ENCODE results near the gene MAP7. TPM values are rescaled to one million over a fixed set of nuclear protein-coding genes. Genes with fewer than 3 reads are reported as not detected.

MAP7 gene
- total RNA-seq, 4 donors from 2014 or later: 0.29 to 6.8 (median 1.1) TPM

DNA sequence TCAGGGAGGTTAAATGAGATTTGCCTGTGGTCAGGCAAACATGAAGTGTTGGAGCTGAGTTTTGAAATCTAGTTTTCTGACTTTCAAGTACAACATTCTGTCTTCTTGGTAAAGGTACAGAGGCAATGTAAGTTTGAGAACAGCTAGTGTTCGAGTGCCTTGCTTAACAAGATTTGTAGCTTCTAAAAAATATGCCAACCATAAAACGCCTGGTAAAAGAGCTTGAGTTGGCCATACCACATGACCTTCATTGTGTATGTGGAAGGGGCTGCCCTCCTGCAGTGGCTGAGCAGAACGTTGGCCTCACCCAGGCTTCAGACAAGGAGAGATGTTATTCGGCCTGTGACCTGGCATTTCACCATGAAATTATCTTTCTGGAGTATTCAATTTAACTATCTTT is 86.5 kb downstream of the MAP7 start:
- no peaks in the 10 kb centered on the region for H3K36me3 ChIP-seq
- H3K27me3 ChIP-seq: no peaks in the 10 kb centered on the region
- no peak overlapping the region for H3K4me3 ChIP-seq
- TF ChIP-seq POLR2A (IDR thresholded peaks at IDR 0.05): no peak
- TF ChIP-seq, protein P1, sequence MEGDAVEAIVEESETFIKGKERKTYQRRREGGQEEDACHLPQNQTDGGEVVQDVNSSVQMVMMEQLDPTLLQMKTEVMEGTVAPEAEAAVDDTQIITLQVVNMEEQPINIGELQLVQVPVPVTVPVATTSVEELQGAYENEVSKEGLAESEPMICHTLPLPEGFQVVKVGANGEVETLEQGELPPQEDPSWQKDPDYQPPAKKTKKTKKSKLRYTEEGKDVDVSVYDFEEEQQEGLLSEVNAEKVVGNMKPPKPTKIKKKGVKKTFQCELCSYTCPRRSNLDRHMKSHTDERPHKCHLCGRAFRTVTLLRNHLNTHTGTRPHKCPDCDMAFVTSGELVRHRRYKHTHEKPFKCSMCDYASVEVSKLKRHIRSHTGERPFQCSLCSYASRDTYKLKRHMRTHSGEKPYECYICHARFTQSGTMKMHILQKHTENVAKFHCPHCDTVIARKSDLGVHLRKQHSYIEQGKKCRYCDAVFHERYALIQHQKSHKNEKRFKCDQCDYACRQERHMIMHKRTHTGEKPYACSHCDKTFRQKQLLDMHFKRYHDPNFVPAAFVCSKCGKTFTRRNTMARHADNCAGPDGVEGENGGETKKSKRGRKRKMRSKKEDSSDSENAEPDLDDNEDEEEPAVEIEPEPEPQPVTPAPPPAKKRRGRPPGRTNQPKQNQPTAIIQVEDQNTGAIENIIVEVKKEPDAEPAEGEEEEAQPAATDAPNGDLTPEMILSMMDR (IDR thresholded peaks at IDR 0.05): no peak
- no peak for DNase-seq
- no peaks in the 10 kb centered on the region for H3K9me3 ChIP-seq
- H3K27ac ChIP-seq: no peak overlapping the region
- no peaks in the 10 kb centered on the region for H3K4me1 ChIP-seq
- intact Hi-C loops (cut with DNase I; ENCODE audit: low total_unique reads): no loop called here

DNA sequence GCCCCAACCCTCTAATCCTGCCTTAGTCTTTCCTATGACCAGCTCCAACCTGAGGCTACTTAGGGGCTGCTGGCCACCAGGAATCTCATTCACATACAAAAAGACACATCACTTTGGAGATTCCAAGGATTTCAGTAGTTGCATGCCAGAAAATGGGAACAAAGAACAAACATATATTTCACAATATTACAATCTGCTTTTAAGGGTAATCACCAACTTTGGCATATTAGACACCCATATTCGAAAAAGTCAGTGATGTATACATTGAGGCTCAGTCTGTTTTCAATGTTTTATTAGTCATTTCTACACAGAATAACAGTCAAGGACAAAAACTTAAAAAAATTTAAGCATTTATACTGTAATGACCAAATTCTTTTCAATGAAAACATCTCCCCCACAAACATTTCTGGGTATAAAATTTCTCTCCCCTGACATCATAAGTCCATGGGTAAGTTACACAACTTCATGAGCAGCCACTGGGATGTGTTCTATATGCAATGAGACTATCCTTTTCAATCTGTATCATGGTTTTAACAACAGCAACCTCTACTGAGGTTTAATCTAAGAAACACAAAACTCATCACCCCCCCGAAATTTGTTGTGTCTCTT is 103.5 kb downstream of the MAP7 start:
- no peaks in the 10 kb centered on the region for H3K27me3 ChIP-seq
- intact Hi-C loops (cut with DNase I; ENCODE audit: low total_unique reads): no loop called here
- H3K9me3 ChIP-seq: no peaks in the 10 kb centered on the region
- DNase-seq: no peak
- no peaks in the 10 kb centered on the region for H3K4me1 ChIP-seq
- no peak for TF ChIP-seq POLR2A (IDR thresholded peaks at IDR 0.05)
- TF ChIP-seq, protein P1 (IDR thresholded peaks at IDR 0.05): no peak
- H3K4me3 ChIP-seq: no peak overlapping the region
- no peaks in the 10 kb centered on the region for H3K36me3 ChIP-seq
- no peak overlapping the region for H3K27ac ChIP-seq

DNA sequence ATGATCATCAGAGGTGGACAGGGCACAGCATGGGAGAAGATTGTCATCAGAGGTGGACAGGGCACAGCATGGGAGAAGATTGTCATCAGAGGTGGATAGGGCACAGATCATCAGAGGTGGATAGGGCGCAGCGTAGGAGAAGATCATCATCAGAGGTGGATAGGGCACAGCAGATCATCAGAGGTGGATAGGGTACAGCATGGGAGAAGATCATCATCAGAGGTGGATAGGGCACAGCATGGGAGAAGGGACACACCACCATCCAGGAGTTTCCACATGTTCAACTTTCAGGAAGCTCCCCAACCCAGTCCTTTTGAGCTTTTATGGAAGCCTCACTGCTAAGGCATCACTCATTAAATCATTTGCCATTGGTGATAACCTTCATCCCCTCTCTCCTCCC is 104.1 kb downstream of the MAP7 start:
- H3K4me3 ChIP-seq: no peak overlapping the region
- no peaks in the 10 kb centered on the region for H3K36me3 ChIP-seq
- no peaks in the 10 kb centered on the region for H3K27me3 ChIP-seq
- H3K9me3 ChIP-seq: no peaks in the 10 kb centered on the region
- DNase-seq: no peak
- no peak for TF ChIP-seq POLR2A (IDR thresholded peaks at IDR 0.05)
- TF ChIP-seq, protein P1 (IDR thresholded peaks at IDR 0.05): no peak
- intact Hi-C loops (cut with DNase I; ENCODE audit: low total_unique reads): no loop called here
- no peak overlapping the region for H3K27ac ChIP-seq
- H3K4me1 ChIP-seq: no peaks in the 10 kb centered on the region

DNA sequence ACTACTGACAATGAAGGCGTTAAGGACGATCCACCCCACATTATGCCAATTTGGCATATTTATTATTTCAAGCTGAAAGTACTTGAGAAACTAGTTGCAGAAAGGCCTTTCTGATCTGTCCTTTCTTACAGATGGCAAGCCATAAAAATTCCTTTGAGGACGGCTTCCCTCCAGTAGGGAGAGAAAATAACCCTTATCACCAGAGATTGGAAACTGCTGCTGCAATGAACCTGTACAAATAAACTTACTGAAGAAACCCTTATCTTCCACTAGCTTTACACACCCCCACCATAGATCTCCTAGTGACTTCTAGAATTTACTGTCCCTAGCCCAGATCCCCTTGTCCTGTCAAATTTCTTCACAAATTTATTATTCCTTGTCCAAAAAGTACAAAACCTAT is 105.2 kb downstream of the MAP7 start:
- H3K27ac ChIP-seq: no peak overlapping the region
- no peaks in the 10 kb centered on the region for H3K27me3 ChIP-seq
- H3K9me3 ChIP-seq: no peaks in the 10 kb centered on the region
- H3K36me3 ChIP-seq: no peaks in the 10 kb centered on the region
- no peaks in the 10 kb centered on the region for H3K4me1 ChIP-seq
- intact Hi-C loops (cut with DNase I; ENCODE audit: low total_unique reads): no loop called here
- no peak for DNase-seq
- TF ChIP-seq POLR2A (IDR thresholded peaks at IDR 0.05): no peak
- TF ChIP-seq, protein P1 (IDR thresholded peaks at IDR 0.05): no peak
- no peak overlapping the region for H3K4me3 ChIP-seq

DNA sequence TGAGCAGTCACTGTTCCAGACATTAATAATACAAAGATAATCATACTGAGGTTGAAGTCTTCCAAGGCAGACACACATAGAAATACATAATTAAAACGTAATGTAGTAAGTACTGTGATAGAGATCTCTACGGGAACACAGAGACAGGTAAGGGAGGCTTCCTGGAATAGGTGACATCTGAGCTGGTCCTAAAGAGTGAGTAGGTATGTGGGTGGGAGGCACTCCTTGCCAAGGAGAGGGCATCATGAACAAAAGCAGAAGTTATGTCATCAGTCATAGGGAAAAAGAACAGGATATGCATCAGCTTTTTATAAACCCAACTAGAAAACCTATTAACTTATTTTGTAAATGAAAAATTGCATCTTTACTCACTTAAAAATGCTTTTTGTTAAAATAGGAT is 110.0 kb downstream of the MAP7 start:
- intact Hi-C loops (cut with DNase I; ENCODE audit: low total_unique reads): no loop called here
- no peaks in the 10 kb centered on the region for H3K9me3 ChIP-seq
- no peaks in the 10 kb centered on the region for H3K4me1 ChIP-seq
- TF ChIP-seq POLR2A (IDR thresholded peaks at IDR 0.05): no peak
- TF ChIP-seq, protein P1 (IDR thresholded peaks at IDR 0.05): no peak
- H3K36me3 ChIP-seq: no peaks in the 10 kb centered on the region
- H3K4me3 ChIP-seq: no peak overlapping the region
- no peak for DNase-seq
- H3K27ac ChIP-seq: no peak overlapping the region
- no peaks in the 10 kb centered on the region for H3K27me3 ChIP-seq
